SU-DHL-6 (cell line): ENCODE results near the gene OIP5.

Experiments
- H2AFZ ChIP-seq: fragments of 200-600 bp; sonication (generic); 2 replicates; pipeline ENCODE4 v1.6.1; 2014; ENCODE audit warnings: low read depth, mild to moderate bottlenecking, moderate library complexity, mixed read lengths, antibody characterized with exemption, low read length; ENCODE audit not compliant: severe bottlenecking
- H3F3A ChIP-seq: fragments of 200-600 bp; shearing (Covaris generic); 2 replicates; pipeline ENCODE4 v1.6.0; 2016; ENCODE audit warnings: antibody characterized with exemption, mild to moderate bottlenecking; ENCODE audit not compliant: insufficient read depth
- H3K27ac ChIP-seq: fragments of 200-600 bp; sonication (generic); 2 replicates; pipeline ENCODE4 v1.5.1; 2016; ENCODE audit warnings: low read depth, mild to moderate bottlenecking, low read length, moderate library complexity, mixed read lengths
- H3K27me3 ChIP-seq: fragments of 200-600 bp; sonication (generic), shearing (Covaris generic); 2 replicates; pipeline ENCODE4 v1.6.0; 2014; ENCODE audit warnings: mild to moderate bottlenecking, low read length
- H3K36me3 ChIP-seq: fragments of 200-600 bp; sonication (generic); 2 replicates; pipeline ENCODE4 v1.6.1; 2014; ENCODE audit warnings: mild to moderate bottlenecking, low read length, mixed read lengths
- H3K4me2 ChIP-seq: fragments of 300-600, 200-600 bp; shearing (Covaris generic), sonication (generic); 2 replicates; pipeline ENCODE4 v1.6.0; 2014; ENCODE audit warnings: low read length, low read depth, mild to moderate bottlenecking; ENCODE audit not compliant: poor library complexity, severe bottlenecking
- H3K4me3 ChIP-seq: fragments of 200-600 bp; sonication (generic); 2 replicates; pipeline ENCODE4 v1.5.1; 2014; ENCODE audit warnings: antibody characterized with exemption, low read length, mild to moderate bottlenecking, mixed read lengths; ENCODE audit not compliant: insufficient read depth, poor library complexity, severe bottlenecking
- H3K79me2 ChIP-seq: fragments of 200-600 bp; sonication (generic); 2 replicates; pipeline ENCODE4 v1.6.1; 2014; ENCODE audit warnings: mild to moderate bottlenecking, low read length, moderate library complexity; ENCODE audit not compliant: insufficient read depth
- H3K9ac ChIP-seq: fragments of 200-600 bp; sonication (generic); 2 replicates; pipeline ENCODE4 v1.7.0; 2014; ENCODE audit warnings: mild to moderate bottlenecking, low read length
- H3K9me2 ChIP-seq: fragments of 200-600 bp; sonication (generic); replicated peaks from 2 replicates; pipeline ENCODE4 v1.6.1; 2014; ENCODE audit warnings: low read length; ENCODE audit not compliant: insufficient read depth
- H3K9me3 ChIP-seq: fragments of 200-600 bp; sonication (generic); 2 replicates; pipeline ENCODE4 v1.6.1; 2014; ENCODE audit warnings: low read length, mixed read lengths; ENCODE audit not compliant: insufficient read depth
- H4K20me1 ChIP-seq: fragments of 200-600 bp; sonication (generic); 2 replicates; pipeline ENCODE4 v1.6.1; 2014; ENCODE audit warnings: low read depth, mild to moderate bottlenecking, antibody characterized with exemption, low read length, moderate library complexity, mixed read lengths
- CTCF ChIP-seq: fragments of 200-600 bp; sonication (generic); IDR thresholded peaks from one replicate; pipeline ENCODE4 v1.5.1; 2017; ENCODE audit warnings: antibody characterized with exemption, mild to moderate bottlenecking, low read length, moderate library complexity; ENCODE audit not compliant: insufficient read depth, poor library complexity, severe bottlenecking
- EZH2phosphoT487 ChIP-seq: fragments of 200-600 bp; sonication (generic), shearing (Covaris generic); conservative IDR thresholded peaks from 2 replicates; pipeline ENCODE4 v1.6.1; 2018; ENCODE audit warnings: mild to moderate bottlenecking, antibody characterized with exemption, low read length, moderate library complexity, mixed read lengths

Gene OIP5

GRCh38 chr15:41354371-41354770 lies 22.0 kb upstream of the OIP5 start:
- no peaks in the 10 kb centered on the region for H3K27me3 ChIP-seq
- peaks cover 18% of the 10 kb centered on the region; the same call in 1 of the 2 replicates for H3F3A ChIP-seq
- H3K4me3 ChIP-seq, result no peak overlapping the region
- TF ChIP-seq CTCF, result no peak
- TF ChIP-seq EZH2phosphoT487, result no peak
- no peak overlapping the region for H3K4me2 ChIP-seq
- H2AFZ ChIP-seq, result no peak overlapping the region
- H4K20me1 ChIP-seq, result 0 out of 2 replicates have a peak, but pooled peaks cover 6% of the 10 kb centered on the region
- no peak overlapping the region for H3K9ac ChIP-seq
- no peaks in the 10 kb centered on the region for H3K9me2 ChIP-seq
- no peaks in the 10 kb centered on the region for H3K9me3 ChIP-seq
- H3K79me2 ChIP-seq, result 0 out of 2 replicates have a peak, but pooled peaks cover 14% of the 10 kb centered on the region
- H3K27ac ChIP-seq, result no peak overlapping the region
- peaks cover 67% of the 10 kb centered on the region for H3K36me3 ChIP-seq

GRCh38 chr15:41350057-41350717 lies 17.8 kb upstream of the OIP5 start:
- H2AFZ ChIP-seq, result no peak overlapping the region
- peaks cover 36% of the 10 kb centered on the region for H3K79me2 ChIP-seq
- H3K4me3 ChIP-seq, result no peak overlapping the region
- H3K27ac ChIP-seq, result no peak overlapping the region
- no peak overlapping the region for H3K4me2 ChIP-seq
- H3K27me3 ChIP-seq, result no peaks in the 10 kb centered on the region
- H3K9me3 ChIP-seq, result no peaks in the 10 kb centered on the region
- peaks cover 52% of the 10 kb centered on the region for H3K36me3 ChIP-seq
- TF ChIP-seq EZH2phosphoT487 (no peak), CTCF (no peak)
- H3K9me2 ChIP-seq, result no peaks in the 10 kb centered on the region
- no peak overlapping the region for H3K9ac ChIP-seq
- H4K20me1 ChIP-seq, result 0 out of 2 replicates have a peak, but pooled peaks cover 6% of the 10 kb centered on the region
- peaks cover 13% of the 10 kb centered on the region; the same call in 1 of the 2 replicates for H3F3A ChIP-seq

GRCh38 chr15:41347236-41347635 lies 14.8 kb upstream of the OIP5 start:
- TF ChIP-seq CTCF (no peak), EZH2phosphoT487 (no peak)
- Histone ChIP-seq H4K20me1 (0 out of 2 replicates have a peak, but pooled peaks cover 12% of the 10 kb centered on the region), H3K27me3 (no peaks in the 10 kb centered on the region), H3F3A (peaks cover 13% of the 10 kb centered on the region; the same call in 1 of the 2 replicates), H2AFZ (no peak overlapping the region), H3K4me2 (no peak overlapping the region), H3K4me3 (no peak overlapping the region), H3K9ac (no peak overlapping the region), H3K9me3 (no peaks in the 10 kb centered on the region), H3K27ac (no peak overlapping the region), H3K79me2 (peaks cover 56% of the 10 kb centered on the region), H3K36me3 (peaks cover 49% of the 10 kb centered on the region), H3K9me2 (no peaks in the 10 kb centered on the region)
